ENCODE results near the gene PACRG.

Gene PACRG

DNA sequence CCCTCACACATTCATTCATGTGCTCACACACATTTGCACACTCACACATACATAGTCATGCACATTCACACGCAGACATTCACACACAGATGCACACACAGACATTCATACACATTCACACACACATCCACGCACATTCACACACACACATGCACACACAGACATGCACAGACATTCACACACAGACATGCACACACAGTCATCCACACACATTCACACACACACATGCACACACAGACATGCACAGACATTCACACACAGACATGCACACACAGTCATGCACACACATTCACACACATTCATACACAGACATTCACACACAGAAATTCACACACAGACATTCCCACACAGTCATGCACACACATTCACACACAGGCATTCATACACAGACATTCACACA, 147.3 kb downstream of the PACRG start:
- Histone ChIP-seq H3K9me3 (no peaks in the 10 kb centered on the region), H3K27ac (no peak overlapping the region), H3K4me3 (no peak overlapping the region), H3K36me3 (no peaks in the 10 kb centered on the region), H3K27me3 (no peaks in the 10 kb centered on the region), H3K4me1 (no peaks in the 10 kb centered on the region)
- no peak for DNase-seq
- intact Hi-C loops (cut with DNase I; ENCODE audit: low total_unique reads) = no loop called here
- TF ChIP-seq, protein P1, sequence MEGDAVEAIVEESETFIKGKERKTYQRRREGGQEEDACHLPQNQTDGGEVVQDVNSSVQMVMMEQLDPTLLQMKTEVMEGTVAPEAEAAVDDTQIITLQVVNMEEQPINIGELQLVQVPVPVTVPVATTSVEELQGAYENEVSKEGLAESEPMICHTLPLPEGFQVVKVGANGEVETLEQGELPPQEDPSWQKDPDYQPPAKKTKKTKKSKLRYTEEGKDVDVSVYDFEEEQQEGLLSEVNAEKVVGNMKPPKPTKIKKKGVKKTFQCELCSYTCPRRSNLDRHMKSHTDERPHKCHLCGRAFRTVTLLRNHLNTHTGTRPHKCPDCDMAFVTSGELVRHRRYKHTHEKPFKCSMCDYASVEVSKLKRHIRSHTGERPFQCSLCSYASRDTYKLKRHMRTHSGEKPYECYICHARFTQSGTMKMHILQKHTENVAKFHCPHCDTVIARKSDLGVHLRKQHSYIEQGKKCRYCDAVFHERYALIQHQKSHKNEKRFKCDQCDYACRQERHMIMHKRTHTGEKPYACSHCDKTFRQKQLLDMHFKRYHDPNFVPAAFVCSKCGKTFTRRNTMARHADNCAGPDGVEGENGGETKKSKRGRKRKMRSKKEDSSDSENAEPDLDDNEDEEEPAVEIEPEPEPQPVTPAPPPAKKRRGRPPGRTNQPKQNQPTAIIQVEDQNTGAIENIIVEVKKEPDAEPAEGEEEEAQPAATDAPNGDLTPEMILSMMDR (IDR thresholded peaks at IDR 0.05) = no peak

GRCh38 chr6:162882801-162883481, 155.2 kb downstream of the PACRG start:
- no peaks in the 10 kb centered on the region for H3K27me3 ChIP-seq
- TF ChIP-seq, protein P1 (IDR thresholded peaks at IDR 0.05) = no peak
- intact Hi-C loops (cut with DNase I; ENCODE audit: low total_unique reads) = no loop called here
- H3K36me3 ChIP-seq = no peaks in the 10 kb centered on the region
- no peaks in the 10 kb centered on the region for H3K9me3 ChIP-seq
- no peak overlapping the region for H3K4me3 ChIP-seq
- H3K27ac ChIP-seq = no peak overlapping the region
- DNase-seq = no peak
- H3K4me1 ChIP-seq = no peaks in the 10 kb centered on the region

DNA sequence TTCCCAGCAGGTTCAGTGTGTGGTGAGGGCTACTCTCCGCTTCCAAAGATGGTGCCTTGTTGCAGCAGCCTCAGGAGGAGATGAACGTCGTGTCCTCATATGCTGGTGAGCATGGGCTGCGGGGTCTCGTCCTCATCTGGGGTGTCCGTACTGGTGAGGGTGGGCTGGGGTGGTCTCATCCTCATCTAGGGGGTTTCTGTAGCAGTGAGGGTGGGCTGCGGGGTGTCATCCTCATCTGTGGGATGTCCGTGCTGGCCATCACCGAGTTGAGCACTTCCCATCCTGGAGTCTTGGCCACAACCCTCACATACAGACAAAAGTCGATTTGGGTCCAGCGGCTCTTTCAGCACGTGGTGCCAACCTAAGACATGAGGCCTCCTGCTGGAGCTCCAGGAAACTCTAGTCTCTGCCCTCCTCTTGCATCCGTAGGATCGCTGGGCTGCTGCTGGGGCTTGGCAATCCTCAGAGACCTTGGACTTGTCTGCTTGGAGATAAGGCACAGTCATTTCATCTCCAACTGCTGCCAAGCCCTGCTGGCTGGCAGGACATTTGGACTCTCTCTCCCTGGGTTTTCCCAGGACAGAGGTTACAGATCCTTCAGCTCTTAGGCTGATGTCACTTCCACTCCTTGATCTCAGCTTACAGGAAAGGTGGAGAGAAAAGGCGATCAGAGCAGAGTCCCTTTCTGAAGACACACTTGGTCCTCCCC, 160.4 kb downstream of the PACRG start:
- no peak overlapping the region for H3K4me3 ChIP-seq
- TF ChIP-seq, protein P1 (IDR thresholded peaks at IDR 0.05) = no peak
- DNase-seq = no peak
- H3K4me1 ChIP-seq = no peaks in the 10 kb centered on the region
- no peak overlapping the region for H3K27ac ChIP-seq
- no peaks in the 10 kb centered on the region for H3K36me3 ChIP-seq
- intact Hi-C loops (cut with DNase I; ENCODE audit: low total_unique reads) = no loop called here
- no peaks in the 10 kb centered on the region for H3K9me3 ChIP-seq
- no peaks in the 10 kb centered on the region for H3K27me3 ChIP-seq

GRCh38 chr6:162889303-162889702, 161.5 kb downstream of the PACRG start:
- H3K27ac ChIP-seq = no peak overlapping the region
- H3K9me3 ChIP-seq = no peaks in the 10 kb centered on the region
- TF ChIP-seq, protein P1 (IDR thresholded peaks at IDR 0.05) = no peak
- no peaks in the 10 kb centered on the region for H3K36me3 ChIP-seq
- no peak overlapping the region for H3K4me3 ChIP-seq
- no peaks in the 10 kb centered on the region for H3K4me1 ChIP-seq
- H3K27me3 ChIP-seq = no peaks in the 10 kb centered on the region
- intact Hi-C loops (cut with DNase I; ENCODE audit: low total_unique reads) = no loop called here
- DNase-seq = no peak

GRCh38 chr6:162898011-162898410, 170.2 kb downstream of the PACRG start:
- DNase-seq = no peak
- TF ChIP-seq, protein P1 (IDR thresholded peaks at IDR 0.05) = no peak
- intact Hi-C loops (cut with DNase I; ENCODE audit: low total_unique reads) = no loop called here
- Histone ChIP-seq H3K27me3 (no peaks in the 10 kb centered on the region), H3K4me1 (no peaks in the 10 kb centered on the region), H3K36me3 (no peaks in the 10 kb centered on the region), H3K4me3 (no peak overlapping the region), H3K27ac (no peak overlapping the region), H3K9me3 (no peaks in the 10 kb centered on the region)
